CD4-positive, alpha-beta T cell (primary cell): ENCODE measurements around the gene IL1RL2. TPM values are rescaled to one million over a fixed set of nuclear protein-coding genes. Genes with fewer than 3 reads are reported as not detected.

ENCODE experiments used
- ATAC-seq: fragments of 200-7000 bp; cut with Tn5 transposase; one replicate; pipeline ENCODE4 v1.10.0; 2022; ENCODE audit warnings: mild to moderate bottlenecking; ENCODE audit not compliant: poor library complexity
- CTCF ChIA-PET: fragments of 350-600 bp; sonication (Branson Sonifier 250); formaldehyde crosslinking; loops from one replicate; lab custom pipeline; 2021; ENCODE audit warnings: antibody characterized with exemption, inconsistent platforms; lab: Charles Lee
- POLR2A ChIA-PET: fragments of 350-600 bp; sonication (Branson Sonifier 250); formaldehyde crosslinking; loops from one replicate; lab custom pipeline; 2021; ENCODE audit warnings: antibody characterized with exemption, inconsistent platforms; lab: Charles Lee
- DNase-seq, 14 experiments: peaks; one replicate each; pipeline ENCODE4 v3.0.0-alpha.2; 2013 to 2020; ENCODE audit warnings: mixed read lengths in 2 of 14
- H3K27ac ChIP-seq, 2 donors: one replicate each; pipeline versions ENCODE4 v1.5.1 to v1.7.0; 2013; ENCODE audit warnings: low read length in 2 of 2, low read depth in 1 of 2, mild to moderate bottlenecking in 1 of 2
- H3K27me3 ChIP-seq, 2 experiments: 1 replicate in 1 of 2; 2 replicates in 1 of 2; pipeline versions ENCODE4 v1.6.1 to v1.7.0; 2013; ENCODE audit warnings: low read length in 2 of 2, control low read depth in 1 of 2, mild to moderate bottlenecking in 1 of 2, moderate library complexity in 1 of 2; ENCODE audit not compliant: insufficient read depth in 2 of 2, control insufficient read depth in 1 of 2
- H3K36me3 ChIP-seq: one replicate; pipeline ENCODE4 v1.6.1; 2013; ENCODE audit warnings: low read length, control low read depth; ENCODE audit not compliant: insufficient read depth
- H3K4me1 ChIP-seq: one replicate; pipeline ENCODE4 v1.6.1; 2013; ENCODE audit warnings: low read length, control low read depth; ENCODE audit not compliant: insufficient read depth
- H3K4me3 ChIP-seq: one replicate; pipeline ENCODE4 v1.5.1; 2013; ENCODE audit warnings: mild to moderate bottlenecking, low read length, moderate library complexity
- H3K9me3 ChIP-seq, 2 experiments: 1 replicate in 1 of 2; 2 replicates in 1 of 2; pipeline versions ENCODE4 v1.6.1 to v1.7.0; 2013; ENCODE audit warnings: low read length in 2 of 2, mild to moderate bottlenecking in 2 of 2, control low read depth in 1 of 2, moderate library complexity in 1 of 2; ENCODE audit not compliant: control insufficient read depth in 1 of 2, insufficient read depth in 1 of 2
- H3K27ac Mint-ChIP-seq: one replicate; pipeline ENCODE4 v1.8.0; 2020; ENCODE audit warnings: mixed read lengths
- H3K27me3 Mint-ChIP-seq: one replicate; pipeline ENCODE4 v1.8.0; 2021; ENCODE audit warnings: mixed read lengths
- H3K36me3 Mint-ChIP-seq: one replicate; pipeline ENCODE4 v1.8.0; 2021; ENCODE audit warnings: low read depth, mixed read lengths
- H3K4me1 Mint-ChIP-seq: one replicate; pipeline ENCODE4 v1.8.0; 2021; ENCODE audit warnings: low read depth, mixed read lengths
- H3K4me3 Mint-ChIP-seq: one replicate; pipeline ENCODE4 v1.8.0; 2020; ENCODE audit warnings: mild to moderate bottlenecking, mixed read lengths
- H3K9me3 Mint-ChIP-seq: one replicate; pipeline ENCODE4 v1.8.0; 2020; ENCODE audit warnings: mixed read lengths
- intact Hi-C, 2 experiments: fragments of 100-400 bp; cut with DNase I in 1 of 2; cut with micrococcal nuclease in 1 of 2; formaldehyde crosslinking; loops; one replicate each; pipeline versions ENCODE4 v1.15.1 to v1.9.0; 2023 to 2025; cut with DNase I, micrococcal nuclease
- total RNA-seq, 174 experiments: library from RNA in 2 of 174; stranded (reverse) in 2 of 174; gene quantifications; one replicate each; pipeline ENCODE4 v1.2.3 and lab custom pipeline; 2021 to 2026
- TF ChIP-seq, protein P1 (sequence below): fragments of 200-600 bp; IDR thresholded peaks from one replicate; pipeline ENCODE4 v1.8.0; 2022; ENCODE audit warnings: antibody characterized with exemption, mild to moderate bottlenecking

IL1RL2 gene
- total RNA-seq, 2 experiments from 2014 or later, result not detected

DNA sequence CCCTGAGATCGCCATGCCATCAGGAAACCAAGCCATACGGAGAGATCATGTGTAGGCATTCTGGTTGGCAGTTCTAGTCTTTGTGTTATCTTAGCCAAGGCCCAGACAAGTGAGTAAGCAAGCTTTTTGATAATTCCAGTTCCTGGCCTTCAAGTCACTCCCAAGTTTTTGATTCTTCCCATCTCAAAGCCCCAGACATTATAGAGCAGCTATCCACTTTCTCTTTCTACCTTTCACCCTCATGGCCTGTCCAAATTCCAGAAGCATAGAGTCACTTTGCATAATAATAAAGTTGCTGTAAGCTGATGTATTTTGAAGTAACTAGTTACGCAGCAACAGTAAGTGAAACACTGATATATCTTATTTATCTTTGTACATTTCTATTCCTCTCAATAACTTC, 97.8 kb downstream of the IL1RL2 start:
- ChIA-PET CTCF (interaction anchor here (1.2 kb wide), 1 partner anchor 17 kb away, joined by 4 read pairs; no protein-coding TSS in a partner anchor), POLR2A (no interaction called here)
- H3K27ac ChIP-seq, result no peak overlapping the region
- no peak for DNase-seq
- H3K36me3 ChIP-seq, result no peaks in the 10 kb centered on the region
- no peaks in the 10 kb centered on the region for H3K4me1 ChIP-seq
- intact Hi-C loops, result no loop called here
- Mint-ChIP-seq H3K4me3 (no peak overlapping the region), H3K27me3 (no peaks in the 10 kb centered on the region), H3K27ac (no peak overlapping the region), H3K36me3 (no peaks in the 10 kb centered on the region), H3K4me1 (no peaks in the 10 kb centered on the region), H3K9me3 (no peaks in the 10 kb centered on the region)
- no peak for ATAC-seq
- H3K27me3 ChIP-seq, result no peaks in the 10 kb centered on the region
- no peak overlapping the region for H3K4me3 ChIP-seq
- TF ChIP-seq, protein P1, sequence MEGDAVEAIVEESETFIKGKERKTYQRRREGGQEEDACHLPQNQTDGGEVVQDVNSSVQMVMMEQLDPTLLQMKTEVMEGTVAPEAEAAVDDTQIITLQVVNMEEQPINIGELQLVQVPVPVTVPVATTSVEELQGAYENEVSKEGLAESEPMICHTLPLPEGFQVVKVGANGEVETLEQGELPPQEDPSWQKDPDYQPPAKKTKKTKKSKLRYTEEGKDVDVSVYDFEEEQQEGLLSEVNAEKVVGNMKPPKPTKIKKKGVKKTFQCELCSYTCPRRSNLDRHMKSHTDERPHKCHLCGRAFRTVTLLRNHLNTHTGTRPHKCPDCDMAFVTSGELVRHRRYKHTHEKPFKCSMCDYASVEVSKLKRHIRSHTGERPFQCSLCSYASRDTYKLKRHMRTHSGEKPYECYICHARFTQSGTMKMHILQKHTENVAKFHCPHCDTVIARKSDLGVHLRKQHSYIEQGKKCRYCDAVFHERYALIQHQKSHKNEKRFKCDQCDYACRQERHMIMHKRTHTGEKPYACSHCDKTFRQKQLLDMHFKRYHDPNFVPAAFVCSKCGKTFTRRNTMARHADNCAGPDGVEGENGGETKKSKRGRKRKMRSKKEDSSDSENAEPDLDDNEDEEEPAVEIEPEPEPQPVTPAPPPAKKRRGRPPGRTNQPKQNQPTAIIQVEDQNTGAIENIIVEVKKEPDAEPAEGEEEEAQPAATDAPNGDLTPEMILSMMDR, result no peak
- H3K9me3 ChIP-seq, result no peaks in the 10 kb centered on the region

DNA sequence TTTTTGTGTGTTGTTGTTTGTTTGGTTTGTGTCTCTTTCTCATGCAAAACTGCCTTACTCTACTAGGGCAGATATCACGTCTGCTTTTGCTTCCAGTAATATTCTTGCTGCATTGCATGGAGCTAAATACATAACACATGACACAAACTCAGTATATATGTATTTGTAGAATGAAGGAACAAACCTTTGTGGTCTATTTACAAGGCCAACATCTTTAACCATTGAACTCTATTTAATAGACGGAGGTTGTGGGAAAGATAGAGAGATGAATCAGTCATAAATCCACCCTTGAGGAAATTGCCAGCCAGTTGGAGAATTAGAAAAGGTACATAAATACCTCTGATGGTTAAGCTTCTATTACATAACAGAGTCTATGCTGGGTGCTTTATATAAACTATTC, 98.5 kb downstream of the IL1RL2 start:
- no peak overlapping the region for H3K4me3 ChIP-seq
- H3K36me3 Mint-ChIP-seq, result no peaks in the 10 kb centered on the region
- H3K27me3 Mint-ChIP-seq, result no peaks in the 10 kb centered on the region
- ATAC-seq (no peak), DNase-seq (no peak)
- no peak overlapping the region for H3K27ac ChIP-seq
- no peaks in the 10 kb centered on the region for H3K36me3 ChIP-seq
- intact Hi-C loops, result no loop called here
- CTCF ChIA-PET, result interaction anchor here (1.2 kb wide), 1 partner anchor 16 kb away, joined by 4 read pairs; no protein-coding TSS in a partner anchor
- H3K4me1 Mint-ChIP-seq, result no peaks in the 10 kb centered on the region
- H3K4me1 ChIP-seq, result no peaks in the 10 kb centered on the region
- H3K9me3 ChIP-seq, result no peaks in the 10 kb centered on the region
- H3K27me3 ChIP-seq, result no peaks in the 10 kb centered on the region
- POLR2A ChIA-PET, result interaction anchor here (1.2 kb wide), 1 partner anchor 9 kb away, joined by 3 read pairs; no protein-coding TSS in a partner anchor
- H3K4me3 Mint-ChIP-seq, result no peak overlapping the region
- no peaks in the 10 kb centered on the region for H3K9me3 Mint-ChIP-seq
- no peak overlapping the region for H3K27ac Mint-ChIP-seq
- TF ChIP-seq, protein P1, result no peak

DNA sequence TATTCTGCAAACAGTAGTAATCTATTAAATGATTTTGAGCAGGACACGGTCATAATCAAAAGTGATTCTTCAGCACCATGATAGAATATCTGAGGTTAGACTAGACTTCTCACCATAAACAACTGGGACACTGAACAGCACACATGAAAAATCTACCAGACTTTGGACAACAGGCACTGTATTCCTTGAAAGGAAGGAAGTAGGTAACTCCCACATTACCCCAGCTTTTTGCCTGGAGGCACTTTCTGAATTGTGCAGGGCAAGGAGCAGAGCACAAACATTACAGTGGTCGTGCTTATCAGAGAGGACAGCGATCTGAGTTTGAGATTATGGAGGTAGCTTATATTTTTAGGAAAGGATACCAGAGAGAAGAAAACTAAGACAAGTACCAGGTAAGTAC, 99.2 kb downstream of the IL1RL2 start:
- ChIA-PET POLR2A (interaction anchor here (1.2 kb wide), 1 partner anchor 10 kb away, joined by 3 read pairs; no protein-coding TSS in a partner anchor), CTCF (interaction anchor here (1.2 kb wide), 1 partner anchor 16 kb away, joined by 4 read pairs; no protein-coding TSS in a partner anchor)
- Mint-ChIP-seq H3K4me3 (no peak overlapping the region), H3K4me1 (no peaks in the 10 kb centered on the region), H3K36me3 (no peaks in the 10 kb centered on the region), H3K9me3 (no peaks in the 10 kb centered on the region), H3K27ac (no peak overlapping the region), H3K27me3 (no peaks in the 10 kb centered on the region)
- DNase-seq (no peak), ATAC-seq (no peak)
- no peaks in the 10 kb centered on the region for H3K4me1 ChIP-seq
- H3K9me3 ChIP-seq, result no peaks in the 10 kb centered on the region
- TF ChIP-seq, protein P1, result no peak
- intact Hi-C loops, result no loop called here
- no peak overlapping the region for H3K27ac ChIP-seq
- H3K4me3 ChIP-seq, result no peak overlapping the region
- H3K27me3 ChIP-seq, result no peaks in the 10 kb centered on the region
- H3K36me3 ChIP-seq, result no peaks in the 10 kb centered on the region
